IMR-90 (cell line): Measurements from ENCODE around the gene CYB5RL. TPM values are rescaled to one million over a fixed set of nuclear protein-coding genes. Genes with fewer than 3 reads are reported as not detected.

ENCODE experiments used
- ATAC-seq: fragments of 200-7000 bp; cut with Tn5 transposase; 2 replicates; pipeline ENCODE4 v1.9.1; 2020; ENCODE audit warnings: low read depth, mild to moderate bottlenecking, moderate library complexity
- BruUV-seq: library from RNA; stranded (reverse); fragments of 400-500 nt; replicated peaks from 2 replicates; lab custom pipeline; 2021; lab: Mats Ljungman, UMichigan
- CTCF ChIA-PET: fragments of 300-600 bp; formaldehyde crosslinking; extraction: SDS; loops from one replicate; lab custom pipeline; 2021; ENCODE audit warnings: antibody characterized with exemption; lab: Yijun Ruan, JAX
- POLR2A ChIA-PET: fragments of 300-600 bp; sonication (Branson Sonifier 250); formaldehyde crosslinking; loops from one replicate; lab custom pipeline; 2022; ENCODE audit warnings: antibody characterized with exemption; ENCODE audit not compliant: unreplicated experiment; lab: Charles Lee
- DNase-seq: peaks from one replicate; pipeline ENCODE4 v3.0.0; 2013
- H2AFZ ChIP-seq: replicated peaks from 2 replicates; pipeline ENCODE3; 2013; ENCODE audit warnings: low read length, mild to moderate bottlenecking; ENCODE audit not compliant: poor library complexity
- H2AK5ac ChIP-seq: 2 replicates; pipeline ENCODE4 v1.6.1; 2013; ENCODE audit warnings: low read depth, low read length, inconsistent platforms
- H2AK9ac ChIP-seq: replicated peaks from 2 replicates; pipeline ENCODE3; 2013; ENCODE audit warnings: mild to moderate bottlenecking, low read depth, low read length, moderate library complexity; ENCODE audit not compliant: poor library complexity
- H2BK120ac ChIP-seq: 2 replicates; pipeline ENCODE4 v1.6.1; 2013; ENCODE audit warnings: low read depth, low read length, inconsistent platforms
- H2BK15ac ChIP-seq: 3 replicates; pipeline ENCODE4 v1.6.1; 2013; ENCODE audit warnings: low read depth, low read length, inconsistent platforms
- H2BK20ac ChIP-seq: 2 replicates; pipeline ENCODE4 v1.6.1; 2013; ENCODE audit warnings: low read depth, mild to moderate bottlenecking, inconsistent platforms, low read length, moderate library complexity
- H2BK5ac ChIP-seq: 2 replicates; pipeline ENCODE4 v1.6.1; 2013; ENCODE audit warnings: mild to moderate bottlenecking, low read depth, low read length, inconsistent platforms; ENCODE audit not compliant: poor library complexity, severe bottlenecking
- H3K14ac ChIP-seq: replicated peaks from 2 replicates; pipeline ENCODE4 v1.6.1; 2013; ENCODE audit warnings: low read depth, low read length, inconsistent platforms
- H3K18ac ChIP-seq: 2 replicates; pipeline ENCODE4 v1.6.1; 2013; ENCODE audit warnings: low read depth, low read length, control low read depth
- H3K23ac ChIP-seq: 2 replicates; pipeline ENCODE4 v1.6.1; 2013; ENCODE audit warnings: low read depth, low read length, inconsistent platforms
- H3K27ac ChIP-seq: 2 replicates; pipeline ENCODE4 v1.5.1; 2013; ENCODE audit warnings: mild to moderate bottlenecking, control low read depth, low read length; ENCODE audit not compliant: insufficient read depth
- H3K27me3 ChIP-seq: 2 replicates; pipeline ENCODE4 v1.6.1; 2013; ENCODE audit warnings: low read length; ENCODE audit not compliant: control insufficient read depth, insufficient read depth
- H3K36me3 ChIP-seq: 2 replicates; pipeline ENCODE4 v1.6.1; 2013; ENCODE audit warnings: low read length, mixed read lengths; ENCODE audit not compliant: control insufficient read depth, insufficient read depth
- H3K4ac ChIP-seq: 2 replicates; pipeline ENCODE4 v1.6.1; 2013; ENCODE audit warnings: low read depth, low read length, inconsistent platforms
- H3K4me1 ChIP-seq: 2 replicates; pipeline ENCODE4 v1.6.1; 2013; ENCODE audit warnings: low read length, mixed read lengths; ENCODE audit not compliant: control insufficient read depth, insufficient read depth
- H3K4me2 ChIP-seq: 2 replicates; pipeline ENCODE4 v1.6.1; 2013; ENCODE audit warnings: low read depth, mild to moderate bottlenecking, control low read depth, low read length, moderate library complexity
- H3K4me3 ChIP-seq: 2 replicates; pipeline ENCODE4 v1.5.1; 2013; ENCODE audit warnings: low read depth, mild to moderate bottlenecking, control low read depth, low read length, moderate library complexity; ENCODE audit not compliant: insufficient read depth
- H3K56ac ChIP-seq: 2 replicates; pipeline ENCODE4 v1.6.1; 2013; ENCODE audit warnings: low read length, inconsistent platforms; ENCODE audit not compliant: insufficient read depth; ENCODE audit errors: extremely low read depth
- H3K79me1 ChIP-seq, 2 experiments: 2 replicates each; pipeline ENCODE4 v1.6.1; 2013; ENCODE audit warnings: low read length in 2 of 2, inconsistent platforms in 1 of 2, low read depth in 1 of 2
- H3K9ac ChIP-seq: 2 replicates; pipeline ENCODE4 v1.6.1; 2013; ENCODE audit warnings: low read depth, low read length, control low read depth
- H3K9me1 ChIP-seq: 2 replicates; pipeline ENCODE4 v1.6.1; 2013; ENCODE audit warnings: low read length, inconsistent platforms; ENCODE audit not compliant: insufficient read depth
- H3K9me3 ChIP-seq: 2 replicates; pipeline ENCODE4 v1.6.1; 2013; ENCODE audit warnings: low read length; ENCODE audit not compliant: control insufficient read depth, insufficient read depth
- H4K20me1 ChIP-seq: 2 replicates; pipeline ENCODE4 v1.6.1; 2013; ENCODE audit warnings: low read length, inconsistent platforms; ENCODE audit not compliant: insufficient read depth
- H4K5ac ChIP-seq: 2 replicates; pipeline ENCODE4 v1.6.1; 2013; ENCODE audit warnings: mild to moderate bottlenecking, low read depth, low read length, control low read depth
- H4K8ac ChIP-seq, 2 experiments: 2 replicates each; pipeline ENCODE4 v1.6.1; 2013; ENCODE audit warnings: low read depth in 2 of 2, low read length in 2 of 2, control low read depth in 1 of 2, inconsistent platforms in 1 of 2
- H4K91ac ChIP-seq: 2 replicates; pipeline ENCODE4 v1.6.1; 2013; ENCODE audit warnings: low read depth, low read length, inconsistent platforms; ENCODE audit not compliant: insufficient read depth
- FOS ChIP-seq: fragments of 150-350 bp; IDR thresholded peaks from 2 replicates; pipeline ENCODE4 v1.6.1; 2016; ENCODE audit warnings: low read depth, low read length
- MAZ ChIP-seq: IDR thresholded peaks from 2 replicates; pipeline ENCODE4 v1.6.1; 2012; ENCODE audit warnings: low read depth, mild to moderate bottlenecking, low read length, improper control_type of control experiment, moderate library complexity, borderline replicate concordance
- POLR2A ChIP-seq: IDR thresholded peaks from 2 replicates; pipeline ENCODE4 v1.6.1; 2012; ENCODE audit warnings: mild to moderate bottlenecking, low read depth, low read length
- RAD21 ChIP-seq: IDR thresholded peaks from 2 replicates; pipeline ENCODE4 v1.6.1; 2012; ENCODE audit warnings: low read length, improper control_type of control experiment
- WGBS, 2 experiments: methylation state at CpG; one replicate each; pipeline versions ENCODE4 v1.1.5 to v1.1.7; 2013; ENCODE audit warnings: missing lambda C conversion rate in 2 of 2; ENCODE audit not compliant: insufficient read length in 1 of 2; ENCODE audit errors: extremely low coverage in 2 of 2; 5-methylcytosine and 5-hydroxymethylcytosine counted together
- dilution Hi-C: fragments of 300-500 bp; cut with HindIII; formaldehyde crosslinking; loops from one replicate; pipeline ENCODE4 v1.14.3; 2018; ENCODE audit warnings: low sequenced_read_pairs; ENCODE audit not compliant: unreplicated experiment
- in situ Hi-C: fragments of 300-500 bp; cut with MboI; formaldehyde crosslinking; loops from 3 replicates; pipeline ENCODE4 v1.14.3; 2019; ENCODE audit warnings: low sequenced_read_pairs, inconsistent platforms, mixed read lengths
- intact Hi-C: fragments of 100-400 bp; cut with micrococcal nuclease; formaldehyde crosslinking; loops from 2 replicates; pipeline ENCODE4 v1.10.0; 2022
- polyA plus RNA-seq, 3 experiments: library from polyadenylated mRNA; depleted of rRNA; stranded (reverse); fragments of >200 nt; gene quantifications; 2 replicates each; pipeline ENCODE4 v1.2.3, GENCODE V29; 2012; ENCODE audit warnings: low replicate concordance in 1 of 3
- total RNA-seq: library from RNA; depleted of rRNA; stranded (reverse); fragments of >200 nt; gene quantifications from 2 replicates; pipeline ENCODE4 v1.2.3, GENCODE V29; 2012

The CYB5RL gene
- total and polyA plus RNA-seq, 2 of the 4 experiments (the other 2 are of a cell fraction): 3.8 to 4.3 TPM

DNA sequence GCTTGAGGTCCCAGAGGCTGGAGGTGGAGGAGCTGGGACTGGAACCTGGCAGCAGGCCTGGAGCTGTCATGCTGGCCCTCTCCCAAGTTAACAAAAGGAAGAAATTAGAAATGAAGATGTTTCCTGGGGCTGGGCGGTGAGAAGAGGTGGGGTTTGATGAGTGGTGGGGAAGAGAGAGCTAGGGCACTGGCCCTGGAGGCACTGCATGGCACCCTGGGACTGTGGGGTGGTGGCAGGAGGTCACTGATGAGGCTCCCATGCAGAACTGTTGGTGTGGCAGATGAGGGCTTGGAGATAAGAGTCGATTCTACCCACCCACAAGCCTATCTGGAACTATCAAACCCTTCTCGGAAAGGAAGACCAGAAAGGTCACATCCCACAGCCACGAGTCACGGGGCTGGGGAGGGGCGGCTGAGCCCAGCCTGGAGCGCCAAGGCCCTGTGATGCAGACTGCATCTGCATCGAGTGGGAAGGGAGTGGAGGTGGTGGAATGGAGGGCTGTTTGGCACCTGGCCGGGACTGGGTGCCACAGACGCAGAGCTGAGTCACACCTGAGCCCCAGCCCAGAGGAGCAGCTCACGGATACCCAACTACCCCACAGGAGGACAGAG lies 29.6 kb upstream of the CYB5RL start:
- BruUV-seq: no TSS peak
- Histone ChIP-seq H3K27ac (peak overlapping the region; percentile 49), H2BK5ac (peak overlapping the region; percentile 9), H4K8ac (peak overlapping the region in 1 of 2 experiments; percentile 20; a peak in 1 of 4 replicates), H4K5ac (no peak overlapping the region), H3K4me3 (no peak overlapping the region), H3K9me3 (no peaks in the 10 kb centered on the region), H2BK15ac (no peak overlapping the region), H4K20me1 (no peaks in the 10 kb centered on the region), H3K18ac (no peak overlapping the region), H3K9me1 (peaks cover 7% of the 10 kb centered on the region; the same call in 1 of the 2 replicates), H3K14ac (0 out of 2 replicates have a peak overlapping the region, but pooled peaks have one; percentile 10), H2BK120ac (peak overlapping the region; percentile 64; the same call in 1 of the 2 replicates), H3K4ac (peak overlapping the region; percentile 55; the same call in 1 of the 2 replicates), H3K23ac (peak overlapping the region; percentile 28; the same call in 1 of the 2 replicates), H3K27me3 (no peaks in the 10 kb centered on the region), H4K91ac (peak overlapping the region; percentile 43), H3K79me1 (no peaks in the 10 kb centered on the region; a peak in 1 of 4 replicates), H3K56ac (no peak overlapping the region), H2AK5ac (0 out of 2 replicates have a peak overlapping the region, but pooled peaks have one; percentile 5), H3K36me3 (peaks cover 15% of the 10 kb centered on the region), H3K9ac (no peak overlapping the region), H3K4me1 (peaks cover 22% of the 10 kb centered on the region), H2BK20ac (no peak overlapping the region), H2AFZ (peak overlapping the region; percentile 58), H3K4me2 (no peak overlapping the region), H2AK9ac (no peak overlapping the region)
- intact Hi-C loops: loop anchor here (10.0 kb wide), 1 partner anchor 175 kb away; the partner anchor contains the start of gene SSBP3
- ATAC-seq: peak; percentile 78
- peak; percentile 72 for DNase-seq
- ChIA-PET CTCF (no interaction called here), POLR2A (no interaction called here)
- in situ Hi-C loops: no loop called here
- dilution Hi-C loops: no loop called here
- TF ChIP-seq FOS (peak; percentile 51), RAD21 (no peak), POLR2A (no peak), MAZ (0 out of 2 replicates have a peak, but pooled peaks have one; percentile 23)
- WGBS, 2 experiments: no CpG with 5 or more reads among the region's 11 CpGs
